Breast epithelium (tissue), 4 donors: ENCODE measurements around the gene RTL10. TPM values are rescaled to one million over a fixed set of nuclear protein-coding genes. Genes with fewer than 3 reads are reported as not detected.
"Not testable (repeated sequence)": the region's sequence is repeated elsewhere in the genome, so short reads cannot be mapped to it uniquely, and the experiment has no call there.

Experiments
- DNase-seq, 2 donors: peaks; one replicate each; pipeline ENCODE4 v3.0.0-alpha.2; 2019; ENCODE audit warnings: low spot score in 2 of 2
- H3K27ac ChIP-seq, 2 donors: fragments of 200-600 bp; sonication (generic) in 1 of 2; one replicate each; pipeline ENCODE4 v1.5.1; 2016 to 2019; ENCODE audit warnings: mild to moderate bottlenecking in 1 of 2
- H3K27me3 ChIP-seq, 2 donors: fragments of 200-600 bp; sonication (generic) in 1 of 2; one replicate each; pipeline versions ENCODE4 v1.5.1 to v1.6.0; 2017 to 2019; ENCODE audit warnings: control low read depth in 1 of 2, mild to moderate bottlenecking in 1 of 2
- H3K36me3 ChIP-seq: fragments of 200-600 bp; one replicate; pipeline ENCODE4 v1.5.1; 2019
- H3K4me1 ChIP-seq, 2 donors: fragments of 200-600 bp; sonication (generic); one replicate each; pipeline ENCODE4 v1.5.1; 2016 to 2019; ENCODE audit warnings: control low read depth in 1 of 2
- H3K4me3 ChIP-seq, 3 donors: fragments of 200-600 bp; sonication (generic); 1 replicate in 2 of 3; 2 replicates in 1 of 3; pipeline ENCODE4 v1.5.1; 2016 to 2019; ENCODE audit warnings: mild to moderate bottlenecking in 3 of 3, moderate library complexity in 2 of 3
- H3K9me3 ChIP-seq, 2 donors: fragments of 200-600 bp; sonication (generic) in 1 of 2; one replicate each; pipeline ENCODE4 v1.5.1; 2016 to 2019; ENCODE audit warnings: control low read depth in 1 of 2
- CTCF ChIP-seq, 3 donors: fragments of 450-650 bp; IDR thresholded peaks; one replicate each; pipeline ENCODE4 v1.5.1; 2016 to 2017; ENCODE audit warnings: antibody characterized with exemption in 3 of 3, mild to moderate bottlenecking in 3 of 3, moderate library complexity in 3 of 3
- POLR2A ChIP-seq: fragments of 450-650 bp; IDR thresholded peaks from one replicate; pipeline ENCODE4 v1.6.1; 2016; ENCODE audit warnings: antibody characterized with exemption, mild to moderate bottlenecking, moderate library complexity
- POLR2AphosphoS5 ChIP-seq, 3 donors: sonication (generic); formaldehyde crosslinking; IDR thresholded peaks; one replicate each; pipeline ENCODE4 v1.6.1; 2017; ENCODE audit warnings: antibody characterized with exemption in 3 of 3
- intact Hi-C: fragments of 100-400 bp; cut with DNase I; formaldehyde crosslinking; loops from one replicate; pipeline ENCODE4 v1.15.1; 2023; ENCODE audit warnings: low total_unique reads
- total RNA-seq, 3 donors: library from RNA; depleted of rRNA; stranded (reverse); fragments of >200 nt; gene quantifications; one replicate each; pipeline ENCODE4 v1.1.0, GENCODE V29; 2016

The RTL10 gene
- total RNA-seq, 3 donors from 2014 or later = 6.7 to 21.5 (median 14.1) TPM

GRCh38 chr22:19832476-19833108 is 22.1 kb downstream of the RTL10 start:
- H3K27me3 ChIP-seq = no peaks in the 10 kb centered on the region
- TF ChIP-seq POLR2A = no peak
- TF ChIP-seq CTCF (IDR thresholded peaks at IDR 0.05) = no peak
- TF ChIP-seq POLR2AphosphoS5 (IDR thresholded peaks at IDR 0.05) = no peak
- H3K4me3 ChIP-seq = no peak overlapping the region
- DNase-seq = no peak
- no peaks in the 10 kb centered on the region for H3K4me1 ChIP-seq
- no peak overlapping the region for H3K27ac ChIP-seq
- H3K36me3 ChIP-seq = no peaks in the 10 kb centered on the region
- intact Hi-C loops = no loop called here
- H3K9me3 ChIP-seq = no peaks in the 10 kb centered on the region

- DNase-seq, H3K4me1 ChIP-seq, H3K27me3 ChIP-seq, H3K36me3 ChIP-seq, intact Hi-C loops, H3K9me3 ChIP-seq, H3K27ac ChIP-seq, H3K4me3 ChIP-seq: not testable (repeated sequence)
These were observed 22.7 kb downstream of the RTL10 start for GRCh38 chr22:19831979-19832378.

- intact Hi-C loops = no loop called here
- TF ChIP-seq POLR2A = no peak
These were observed 23.7 kb downstream of the RTL10 start for GRCh38 chr22:19831016-19831415.

GRCh38 chr22:19828035-19828401 is 26.7 kb downstream of the RTL10 start:
- intact Hi-C loops = no loop called here
- H3K4me3 ChIP-seq = no peak overlapping the region
- peaks cover 0 to 18% of the 10 kb centered on the region in 2 donors for H3K4me1 ChIP-seq
- H3K36me3 ChIP-seq = no peaks in the 10 kb centered on the region
- no peaks in the 10 kb centered on the region for H3K9me3 ChIP-seq
- DNase-seq = no peak
- H3K27me3 ChIP-seq = no peaks in the 10 kb centered on the region
- no peak overlapping the region for H3K27ac ChIP-seq
- TF ChIP-seq POLR2AphosphoS5 (IDR thresholded peaks at IDR 0.05) (no peak), CTCF (IDR thresholded peaks at IDR 0.05) (no peak), POLR2A (no peak)

More at GRCh38 chr22:19831016-19831415, 23.7 kb downstream of the RTL10 start:
- Histone ChIP-seq H3K36me3 (no peaks in the 10 kb centered on the region), H3K9me3 (no peaks in the 10 kb centered on the region), H3K4me3 (no peak overlapping the region), H3K4me1 (no peaks in the 10 kb centered on the region), H3K27me3 (no peaks in the 10 kb centered on the region), H3K27ac (no peak overlapping the region)
- DNase-seq = peak in 1 of 2 donors; percentile 11

GRCh38 chr22:19827341-19828034 is 27.2 kb downstream of the RTL10 start:
- no peak overlapping the region for H3K27ac ChIP-seq

More at GRCh38 chr22:19827341-19828034, 27.2 kb downstream of the RTL10 start:
- no peak for TF ChIP-seq POLR2AphosphoS5 (IDR thresholded peaks at IDR 0.05)
- no peak for TF ChIP-seq POLR2A
- TF ChIP-seq CTCF (IDR thresholded peaks at IDR 0.05) = no peak
- Histone ChIP-seq H3K27me3 (no peaks in the 10 kb centered on the region), H3K4me1 (peaks cover 0 to 22% of the 10 kb centered on the region in 2 donors), H3K9me3 (no peaks in the 10 kb centered on the region), H3K4me3 (no peak overlapping the region), H3K36me3 (no peaks in the 10 kb centered on the region)
- no peak for DNase-seq
- intact Hi-C loops = no loop called here
